ENCODE results near the gene COPS6. TPM values are rescaled to one million over a fixed set of nuclear protein-coding genes. Genes with fewer than 3 reads are reported as not detected.
A peak's percentile ranks its signal among the peaks of the same experiment; 100 is the strongest.

The COPS6 gene
- total and polyA plus RNA-seq, 4 experiments from 2014 or later = 85.5 to 261 (median 122) TPM

- H3K27me3 ChIP-seq (ENCODE audit: insufficient read depth, low read length) = no peaks in the 10 kb centered on the region
- H3K27ac ChIP-seq (ENCODE audit: low read depth, low read length) = no peak overlapping the region
- Mint-ChIP-seq H3K4me3 (peak overlapping the region in 1 of 8 donors; percentile 7), H3K27me3 (no peaks in the 10 kb centered on the region), H3K4me1 (peaks cover 24 to 54% (median 39%) of the 10 kb centered on the region in 4 donors), H3K27ac (peak overlapping the region in 2 of 7 donors; percentile 25 to 35), H3K9me3 (peaks cover 0 to 2% (median 0%) of the 10 kb centered on the region in 8 donors), H3K36me3 (peaks cover 0 to 24% of the 10 kb centered on the region in 2 donors)
- DNase-seq = no peak
- intact Hi-C loops (cut with micrococcal nuclease) = loop anchor here (10.0 kb wide), 1 partner anchor 531 kb away; the partner anchor contains the start of genes FAM200A and ZNF655
- peaks cover 3% of the 10 kb centered on the region for H3K36me3 ChIP-seq (ENCODE audit: insufficient read depth, low read length)
- H3K9me3 ChIP-seq (ENCODE audit: control insufficient read depth in 1 of 2, low read length in 2 of 2) = no peaks in the 10 kb centered on the region
- H3K4me3 ChIP-seq (ENCODE audit: low read length in 2 of 2) = no peak overlapping the region
- peaks cover 34% of the 10 kb centered on the region for H3K4me1 ChIP-seq (ENCODE audit: insufficient read depth, low read length)
- CTCF ChIA-PET (ENCODE audit: partially characterized antibody) = interaction anchor here (0.6 to 2.2 kb wide), 4 partner anchors 16 to 614 kb away, joined by 3 to 5 read pairs (median 4); partner anchors contain the start of genes AP4M1 and MCM7
- POLR2A ChIA-PET (ENCODE audit: partially characterized antibody) = interaction anchor here (0.6 to 1.6 kb wide), 2 partner anchors 15 to 35 kb away, joined by 3 to 5 read pairs; partner anchors contain the start of gene CNPY4
These were observed 3.3 kb upstream of the COPS6 start for GRCh38 chr7:100085515-100085914.

GRCh38 chr7:100087055-100087750 is 1.6 kb upstream of the COPS6 start:
- H3K9me3 Mint-ChIP-seq = peaks cover 0 to 2% (median 0%) of the 10 kb centered on the region in 8 donors
- peak overlapping the region in 6 of 8 donors; percentile 3 to 71 (median 43) for H3K4me3 Mint-ChIP-seq
- peaks cover 15 to 32% of the 10 kb centered on the region in 2 donors for H3K36me3 Mint-ChIP-seq
- no peaks in the 10 kb centered on the region for H3K9me3 ChIP-seq (ENCODE audit: control insufficient read depth in 1 of 2, low read length in 2 of 2)
- H3K27ac ChIP-seq (ENCODE audit: low read depth, low read length) = no peak overlapping the region
- intact Hi-C loops (cut with micrococcal nuclease) = loop anchor here (10.0 kb wide), 1 partner anchor 532 kb away; the partner anchor contains the start of genes FAM200A and ZNF655
- peaks cover 20% of the 10 kb centered on the region for H3K36me3 ChIP-seq (ENCODE audit: insufficient read depth, low read length)
- H3K4me1 ChIP-seq (ENCODE audit: insufficient read depth, low read length) = peaks cover 24% of the 10 kb centered on the region
- CTCF ChIA-PET (ENCODE audit: partially characterized antibody) = no interaction called here
- POLR2A ChIA-PET (ENCODE audit: partially characterized antibody) = interaction anchor here (6.2 kb wide), 1 partner anchor 14 kb away, joined by 83 read pairs; the partner anchor contains the start of genes AP4M1 and MCM7
- peak overlapping the region in 6 of 7 donors; percentile 70 to 90 (median 81) for H3K27ac Mint-ChIP-seq
- peaks cover 18 to 44% (median 28%) of the 10 kb centered on the region in 4 donors for H3K4me1 Mint-ChIP-seq
- DNase-seq = no peak
- H3K27me3 ChIP-seq (ENCODE audit: insufficient read depth, low read length) = no peaks in the 10 kb centered on the region
- no peaks in the 10 kb centered on the region for H3K27me3 Mint-ChIP-seq
- no peak overlapping the region for H3K4me3 ChIP-seq (ENCODE audit: low read length in 2 of 2)

- H3K4me3 Mint-ChIP-seq = peak overlapping the region; percentile 86 to 94 (median 91)
- CTCF ChIA-PET (ENCODE audit: partially characterized antibody) = interaction anchor here (3.0 kb wide), 1 partner anchor 13 kb away, joined by 19 read pairs; the partner anchor contains the start of genes AP4M1 and MCM7
- intact Hi-C loops (cut with micrococcal nuclease) = loop anchor here (1.0 to 10.0 kb wide), 2 partner anchors 12 to 533 kb away; partner anchors contain the start of genes FAM200A and ZNF655
These were observed 611 bp upstream of the COPS6 start for GRCh38 chr7:100088095-100088620.

GRCh38 chr7:100089458-100090196 is 858 bp downstream of the COPS6 start:
- peaks cover 0 to 2% (median 0%) of the 10 kb centered on the region in 8 donors for H3K9me3 Mint-ChIP-seq
- intact Hi-C loops (cut with micrococcal nuclease) = loop anchor here (10.0 kb wide), 1 partner anchor 535 kb away; the partner anchor contains the start of genes FAM200A and ZNF655
- H3K4me3 Mint-ChIP-seq = peak overlapping the region; percentile 86 to 94 (median 91)
- DNase-seq = no peak
- Histone ChIP-seq H3K27me3 (ENCODE audit: insufficient read depth, low read length) (no peaks in the 10 kb centered on the region), H3K4me1 (ENCODE audit: insufficient read depth, low read length) (peaks cover 16% of the 10 kb centered on the region), H3K27ac (ENCODE audit: low read depth, low read length) (peak overlapping the region; percentile 76), H3K9me3 (ENCODE audit: control insufficient read depth in 1 of 2, low read length in 2 of 2) (no peaks in the 10 kb centered on the region), H3K36me3 (ENCODE audit: insufficient read depth, low read length) (peaks cover 45% of the 10 kb centered on the region), H3K4me3 (ENCODE audit: low read length in 2 of 2) (peak overlapping the region; percentile 57 to 58)
- peaks cover 29 to 54% of the 10 kb centered on the region in 2 donors for H3K36me3 Mint-ChIP-seq
- ChIA-PET CTCF (ENCODE audit: partially characterized antibody) (interaction anchor here (1.0 to 3.0 kb wide), 3 partner anchors 7 to 43 kb away, joined by 3 to 19 read pairs (median 4); partner anchors contain the start of genes AP4M1 and MCM7), POLR2A (ENCODE audit: partially characterized antibody) (interaction anchor here (0.7 to 6.2 kb wide), 9 partner anchors 9 to 339 kb away, joined by 3 to 83 read pairs (median 3); partner anchors contain the start of genes AP4M1, CNPY4, MBLAC1 and MCM7)
- H3K27ac Mint-ChIP-seq = peak overlapping the region; percentile 90 to 96 (median 94)
- no peaks in the 10 kb centered on the region for H3K27me3 Mint-ChIP-seq
- H3K4me1 Mint-ChIP-seq = peaks cover 15 to 35% (median 29%) of the 10 kb centered on the region in 4 donors

More at GRCh38 chr7:100088095-100088620, 611 bp upstream of the COPS6 start:
- Histone ChIP-seq H3K4me3 (ENCODE audit: low read length in 2 of 2) (peak overlapping the region; percentile 57 to 82), H3K9me3 (ENCODE audit: control insufficient read depth in 1 of 2, low read length in 2 of 2) (no peaks in the 10 kb centered on the region), H3K4me1 (ENCODE audit: insufficient read depth, low read length) (peaks cover 16% of the 10 kb centered on the region), H3K27ac (ENCODE audit: low read depth, low read length) (peak overlapping the region; percentile 76), H3K36me3 (ENCODE audit: insufficient read depth, low read length) (peaks cover 30% of the 10 kb centered on the region), H3K27me3 (ENCODE audit: insufficient read depth, low read length) (no peaks in the 10 kb centered on the region)
- DNase-seq = no peak
- peaks cover 14 to 35% (median 24%) of the 10 kb centered on the region in 4 donors for H3K4me1 Mint-ChIP-seq
- peaks cover 21 to 39% of the 10 kb centered on the region in 2 donors for H3K36me3 Mint-ChIP-seq
- H3K27ac Mint-ChIP-seq = peak overlapping the region; percentile 90 to 97 (median 95)
- POLR2A ChIA-PET (ENCODE audit: partially characterized antibody) = interaction anchor here (0.6 to 6.2 kb wide), 7 partner anchors 13 to 340 kb away, joined by 3 to 83 read pairs (median 7); partner anchors contain the start of genes AP4M1, CNPY4, MBLAC1 and MCM7
- H3K9me3 Mint-ChIP-seq = peaks cover 0 to 2% (median 0%) of the 10 kb centered on the region in 8 donors
- H3K27me3 Mint-ChIP-seq = no peaks in the 10 kb centered on the region

- peak in 1 of 5 donors; percentile 33 for DNase-seq
- Histone ChIP-seq H3K4me1 (ENCODE audit: insufficient read depth, low read length) (peaks cover 16% of the 10 kb centered on the region), H3K4me3 (ENCODE audit: low read length in 2 of 2) (no peak overlapping the region), H3K36me3 (ENCODE audit: insufficient read depth, low read length) (peaks cover 56% of the 10 kb centered on the region), H3K27me3 (ENCODE audit: insufficient read depth, low read length) (no peaks in the 10 kb centered on the region), H3K9me3 (ENCODE audit: control insufficient read depth in 1 of 2, low read length in 2 of 2) (no peaks in the 10 kb centered on the region), H3K27ac (ENCODE audit: low read depth, low read length) (no peak overlapping the region)
- Mint-ChIP-seq H3K27ac (peak overlapping the region; percentile 39 to 90 (median 44)), H3K4me1 (peaks cover 15 to 38% (median 29%) of the 10 kb centered on the region in 4 donors), H3K27me3 (no peaks in the 10 kb centered on the region), H3K9me3 (peaks cover 0 to 4% (median 0%) of the 10 kb centered on the region in 8 donors), H3K36me3 (peaks cover 38 to 64% of the 10 kb centered on the region in 2 donors), H3K4me3 (peak overlapping the region in 6 of 8 donors; percentile 58 to 94 (median 78))
- ChIA-PET POLR2A (ENCODE audit: partially characterized antibody) (interaction anchor here (0.5 to 6.2 kb wide), 5 partner anchors 10 to 257 kb away, joined by 3 to 83 read pairs (median 3); partner anchors contain the start of genes AP4M1, LAMTOR4 and MCM7), CTCF (ENCODE audit: partially characterized antibody) (interaction anchor here (1.6 to 3.0 kb wide), 2 partner anchors 8 to 11 kb away, joined by 4 to 19 read pairs; partner anchors contain the start of genes AP4M1 and MCM7)
- intact Hi-C loops (cut with micrococcal nuclease) = no loop called here
These were observed 2.0 kb downstream of the COPS6 start for GRCh38 chr7:100090527-100091410.

Data from CD4-positive, alpha-beta memory T cell (primary cell).